Measurements from ENCODE around the gene NELL1.

NELL1 gene

GRCh38 chr11:21489416-21490115, 820.2 kb downstream of the NELL1 start:
- H3K4me2 ChIP-seq (ENCODE audit: low read length): no peak overlapping the region
- H3K79me2 ChIP-seq (ENCODE audit: control insufficient read depth, insufficient read depth, low read length): no peaks in the 10 kb centered on the region
- no peak for DNase-seq
- no peak overlapping the region for H3K23ac ChIP-seq (ENCODE audit: low read length)
- H2BK120ac ChIP-seq (ENCODE audit: low read depth, low read length): no peak overlapping the region
- no peaks in the 10 kb centered on the region for H3K36me3 ChIP-seq (ENCODE audit: control insufficient read depth, insufficient read depth, low read length)
- no peak overlapping the region for H3K18ac ChIP-seq (ENCODE audit: low read length)
- H3K9ac ChIP-seq (ENCODE audit: low read length): no peak overlapping the region
- H2BK5ac ChIP-seq (ENCODE audit: low read length): no peak overlapping the region
- H3K27ac ChIP-seq (ENCODE audit: low read depth, low read length): no peak overlapping the region
- H4K5ac ChIP-seq (ENCODE audit: low read length): no peak overlapping the region
- H3K4me1 ChIP-seq (ENCODE audit: control insufficient read depth, low read depth, low read length): no peaks in the 10 kb centered on the region
- H3K56ac ChIP-seq (ENCODE audit: low read length): no peak overlapping the region
- no peaks in the 10 kb centered on the region for H3K27me3 ChIP-seq (ENCODE audit: insufficient read depth, low read length, poor library complexity)
- no CpG with 5 or more reads among the region's 2 CpGs for WGBS (ENCODE audit: extremely low coverage, insufficient coverage, low lambda C conversion rate)
- H3K79me1 ChIP-seq (ENCODE audit: low read length): no peaks in the 10 kb centered on the region
- no peak overlapping the region for H3K4ac ChIP-seq (ENCODE audit: low read depth, low read length)
- H3K4me3 ChIP-seq (ENCODE audit: low read length): no peak overlapping the region
- no peak overlapping the region for H4K8ac ChIP-seq (ENCODE audit: low read depth, low read length)
- H2AK5ac ChIP-seq (ENCODE audit: low read length): no peak overlapping the region
- no peak overlapping the region for H2BK15ac ChIP-seq (replicated peaks; ENCODE audit: low read depth)

DNA sequence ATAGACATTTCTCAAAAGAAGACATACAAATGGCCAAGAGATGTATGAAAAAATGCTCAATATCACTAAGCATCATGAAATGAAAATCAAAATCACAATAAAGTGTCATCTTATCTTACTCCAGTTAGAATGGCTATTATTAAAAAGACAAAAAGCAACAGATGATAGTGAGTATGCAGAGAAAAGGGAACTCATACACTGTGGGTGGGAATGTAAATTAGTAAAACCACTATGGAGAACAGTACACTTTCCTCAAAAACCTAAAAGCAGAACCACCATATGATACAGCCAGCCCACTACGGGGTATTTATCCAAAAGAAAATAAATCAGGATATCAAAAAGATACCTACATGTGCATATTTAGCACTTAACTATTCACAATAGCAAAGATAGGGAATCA, 823.5 kb downstream of the NELL1 start:
- no peaks in the 10 kb centered on the region for H3K36me3 ChIP-seq (ENCODE audit: control insufficient read depth, insufficient read depth, low read length)
- no CpG with 5 or more reads among the region's 1 CpG for WGBS (ENCODE audit: extremely low coverage, insufficient coverage, low lambda C conversion rate)
- H2BK15ac ChIP-seq (replicated peaks; ENCODE audit: low read depth): no peak overlapping the region
- no peaks in the 10 kb centered on the region for H3K79me2 ChIP-seq (ENCODE audit: control insufficient read depth, insufficient read depth, low read length)
- no peak overlapping the region for H2BK5ac ChIP-seq (ENCODE audit: low read length)
- H4K8ac ChIP-seq (ENCODE audit: low read depth, low read length): no peak overlapping the region
- H4K5ac ChIP-seq (ENCODE audit: low read length): no peak overlapping the region
- H3K4me2 ChIP-seq (ENCODE audit: low read length): no peak overlapping the region
- no peak overlapping the region for H3K9ac ChIP-seq (ENCODE audit: low read length)
- H3K4ac ChIP-seq (ENCODE audit: low read depth, low read length): no peak overlapping the region
- no peak overlapping the region for H2AK5ac ChIP-seq (ENCODE audit: low read length)
- no peak overlapping the region for H3K27ac ChIP-seq (ENCODE audit: low read depth, low read length)
- no peak overlapping the region for H3K23ac ChIP-seq (ENCODE audit: low read length)
- H3K56ac ChIP-seq (ENCODE audit: low read length): no peak overlapping the region
- no peaks in the 10 kb centered on the region for H3K79me1 ChIP-seq (ENCODE audit: low read length)
- DNase-seq: no peak
- no peaks in the 10 kb centered on the region for H3K27me3 ChIP-seq (ENCODE audit: insufficient read depth, low read length, poor library complexity)
- no peak overlapping the region for H2BK120ac ChIP-seq (ENCODE audit: low read depth, low read length)
- no peak overlapping the region for H3K4me3 ChIP-seq (ENCODE audit: low read length)
- H3K18ac ChIP-seq (ENCODE audit: low read length): no peak overlapping the region
- H3K4me1 ChIP-seq (ENCODE audit: control insufficient read depth, low read depth, low read length): no peaks in the 10 kb centered on the region

DNA sequence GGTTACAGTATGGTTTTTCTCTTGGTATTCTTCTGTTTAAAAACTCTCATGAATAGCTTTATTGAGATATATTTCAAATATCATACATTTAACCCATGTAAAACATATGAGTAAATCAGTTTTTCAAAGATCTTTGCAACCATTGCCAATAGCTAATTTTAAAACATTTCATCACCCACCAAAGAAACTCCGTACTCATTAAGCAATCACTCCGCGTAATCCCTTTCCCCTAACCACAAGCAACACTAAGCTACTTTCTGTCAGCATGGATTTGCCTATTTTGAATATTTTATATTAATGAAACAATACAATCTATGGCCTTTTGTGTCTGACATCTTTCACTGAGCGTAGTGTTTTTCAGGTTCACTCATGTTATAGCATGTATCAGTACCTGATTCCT, 825.6 kb downstream of the NELL1 start:
- Histone ChIP-seq H3K18ac (ENCODE audit: low read length) (no peak overlapping the region), H3K27ac (ENCODE audit: low read depth, low read length) (no peak overlapping the region), H3K56ac (ENCODE audit: low read length) (no peak overlapping the region), H3K79me1 (ENCODE audit: low read length) (no peaks in the 10 kb centered on the region), H3K27me3 (ENCODE audit: insufficient read depth, low read length, poor library complexity) (no peaks in the 10 kb centered on the region), H3K4me3 (ENCODE audit: low read length) (no peak overlapping the region), H2AK5ac (ENCODE audit: low read length) (no peak overlapping the region), H4K5ac (ENCODE audit: low read length) (no peak overlapping the region), H3K4me1 (ENCODE audit: control insufficient read depth, low read depth, low read length) (no peaks in the 10 kb centered on the region), H3K23ac (ENCODE audit: low read length) (no peak overlapping the region), H3K36me3 (ENCODE audit: control insufficient read depth, insufficient read depth, low read length) (no peaks in the 10 kb centered on the region), H3K9ac (ENCODE audit: low read length) (no peak overlapping the region), H2BK15ac (replicated peaks; ENCODE audit: low read depth) (no peak overlapping the region), H3K4me2 (ENCODE audit: low read length) (no peak overlapping the region), H2BK5ac (ENCODE audit: low read length) (no peak overlapping the region), H4K8ac (ENCODE audit: low read depth, low read length) (no peak overlapping the region), H2BK120ac (ENCODE audit: low read depth, low read length) (no peak overlapping the region), H3K4ac (ENCODE audit: low read depth, low read length) (no peak overlapping the region), H3K79me2 (ENCODE audit: control insufficient read depth, insufficient read depth, low read length) (no peaks in the 10 kb centered on the region)
- DNase-seq: no peak
- 100% methylated on average over 3 of the region's 4 CpGs for WGBS (ENCODE audit: extremely low coverage, insufficient coverage, low lambda C conversion rate)

- no peak overlapping the region for H4K5ac ChIP-seq (ENCODE audit: low read length)
- H3K4me3 ChIP-seq (ENCODE audit: low read length): no peak overlapping the region
- H3K79me2 ChIP-seq (ENCODE audit: control insufficient read depth, insufficient read depth, low read length): no peaks in the 10 kb centered on the region
- H3K79me1 ChIP-seq (ENCODE audit: low read length): no peaks in the 10 kb centered on the region
- H3K4me1 ChIP-seq (ENCODE audit: control insufficient read depth, low read depth, low read length): no peaks in the 10 kb centered on the region
- H2AK5ac ChIP-seq (ENCODE audit: low read length): no peak overlapping the region
- no peak overlapping the region for H3K9ac ChIP-seq (ENCODE audit: low read length)
- H3K36me3 ChIP-seq (ENCODE audit: control insufficient read depth, insufficient read depth, low read length): no peaks in the 10 kb centered on the region
- no peak for DNase-seq
- no peak overlapping the region for H3K18ac ChIP-seq (ENCODE audit: low read length)
- no peak overlapping the region for H3K27ac ChIP-seq (ENCODE audit: low read depth, low read length)
- no peak overlapping the region for H2BK5ac ChIP-seq (ENCODE audit: low read length)
- H3K27me3 ChIP-seq (ENCODE audit: insufficient read depth, low read length, poor library complexity): no peaks in the 10 kb centered on the region
- no peak overlapping the region for H2BK15ac ChIP-seq (replicated peaks; ENCODE audit: low read depth)
- no CpG with 5 or more reads among the region's 1 CpG for WGBS (ENCODE audit: extremely low coverage, insufficient coverage, low lambda C conversion rate)
- H3K56ac ChIP-seq (ENCODE audit: low read length): no peak overlapping the region
- H4K8ac ChIP-seq (ENCODE audit: low read depth, low read length): no peak overlapping the region
- H3K4ac ChIP-seq (ENCODE audit: low read depth, low read length): no peak overlapping the region
- no peak overlapping the region for H2BK120ac ChIP-seq (ENCODE audit: low read depth, low read length)
- H3K23ac ChIP-seq (ENCODE audit: low read length): no peak overlapping the region
- H3K4me2 ChIP-seq (ENCODE audit: low read length): no peak overlapping the region
Observed at GRCh38 chr11:21495879-21496278, 826.5 kb downstream of the NELL1 start.

DNA sequence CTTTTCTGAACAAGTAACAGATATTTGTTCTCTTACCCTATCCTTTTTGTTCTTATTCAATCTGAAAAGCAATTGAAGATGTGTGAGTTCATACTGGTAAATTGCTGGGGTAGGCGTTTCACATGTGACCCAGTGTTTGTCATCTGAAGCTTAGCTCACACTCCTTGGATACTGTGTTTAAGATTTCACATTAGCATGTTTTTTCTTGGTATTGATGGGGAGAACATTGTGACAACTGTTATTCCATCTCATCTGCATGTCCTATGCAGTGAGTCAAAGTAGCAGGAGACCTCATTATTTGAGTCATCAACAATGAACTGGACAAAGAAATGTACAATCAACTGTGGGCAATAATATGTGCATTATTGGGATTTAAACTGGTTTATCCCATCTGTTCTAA, 831.9 kb downstream of the NELL1 start:
- no peak overlapping the region for H3K9ac ChIP-seq (ENCODE audit: low read length)
- no peak for DNase-seq
- no peaks in the 10 kb centered on the region for H3K79me2 ChIP-seq (ENCODE audit: control insufficient read depth, insufficient read depth, low read length)
- no CpG with 5 or more reads among the region's 1 CpG for WGBS (ENCODE audit: extremely low coverage, insufficient coverage, low lambda C conversion rate)
- no peak overlapping the region for H2AK5ac ChIP-seq (ENCODE audit: low read length)
- H2BK120ac ChIP-seq (ENCODE audit: low read depth, low read length): no peak overlapping the region
- no peak overlapping the region for H2BK15ac ChIP-seq (replicated peaks; ENCODE audit: low read depth)
- H3K23ac ChIP-seq (ENCODE audit: low read length): no peak overlapping the region
- H4K8ac ChIP-seq (ENCODE audit: low read depth, low read length): no peak overlapping the region
- no peak overlapping the region for H2BK5ac ChIP-seq (ENCODE audit: low read length)
- no peak overlapping the region for H3K4me2 ChIP-seq (ENCODE audit: low read length)
- no peaks in the 10 kb centered on the region for H3K27me3 ChIP-seq (ENCODE audit: insufficient read depth, low read length, poor library complexity)
- no peaks in the 10 kb centered on the region for H3K79me1 ChIP-seq (ENCODE audit: low read length)
- no peak overlapping the region for H3K4me3 ChIP-seq (ENCODE audit: low read length)
- H3K36me3 ChIP-seq (ENCODE audit: control insufficient read depth, insufficient read depth, low read length): no peaks in the 10 kb centered on the region
- H3K18ac ChIP-seq (ENCODE audit: low read length): no peak overlapping the region
- H3K27ac ChIP-seq (ENCODE audit: low read depth, low read length): no peak overlapping the region
- H3K4ac ChIP-seq (ENCODE audit: low read depth, low read length): no peak overlapping the region
- H3K4me1 ChIP-seq (ENCODE audit: control insufficient read depth, low read depth, low read length): no peaks in the 10 kb centered on the region
- H4K5ac ChIP-seq (ENCODE audit: low read length): no peak overlapping the region
- H3K56ac ChIP-seq (ENCODE audit: low read length): no peak overlapping the region

- no peak overlapping the region for H2AK5ac ChIP-seq (ENCODE audit: low read length)
- H2BK120ac ChIP-seq (ENCODE audit: low read depth, low read length): no peak overlapping the region
- no peak overlapping the region for H3K23ac ChIP-seq (ENCODE audit: low read length)
- no peak overlapping the region for H3K9ac ChIP-seq (ENCODE audit: low read length)
- H3K4me2 ChIP-seq (ENCODE audit: low read length): no peak overlapping the region
- H3K4ac ChIP-seq (ENCODE audit: low read depth, low read length): no peak overlapping the region
- no peaks in the 10 kb centered on the region for H3K36me3 ChIP-seq (ENCODE audit: control insufficient read depth, insufficient read depth, low read length)
- H3K27ac ChIP-seq (ENCODE audit: low read depth, low read length): no peak overlapping the region
- H4K8ac ChIP-seq (ENCODE audit: low read depth, low read length): no peak overlapping the region
- H3K79me1 ChIP-seq (ENCODE audit: low read length): no peaks in the 10 kb centered on the region
- WGBS (ENCODE audit: extremely low coverage, insufficient coverage, low lambda C conversion rate): no CpG with 5 or more reads among the region's 1 CpG
- no peak overlapping the region for H2BK15ac ChIP-seq (replicated peaks; ENCODE audit: low read depth)
- H3K79me2 ChIP-seq (ENCODE audit: control insufficient read depth, insufficient read depth, low read length): no peaks in the 10 kb centered on the region
- no peaks in the 10 kb centered on the region for H3K27me3 ChIP-seq (ENCODE audit: insufficient read depth, low read length, poor library complexity)
- H3K56ac ChIP-seq (ENCODE audit: low read length): no peak overlapping the region
- H4K5ac ChIP-seq (ENCODE audit: low read length): no peak overlapping the region
- DNase-seq: no peak
- no peak overlapping the region for H3K4me3 ChIP-seq (ENCODE audit: low read length)
- H3K4me1 ChIP-seq (ENCODE audit: control insufficient read depth, low read depth, low read length): no peaks in the 10 kb centered on the region
- H2BK5ac ChIP-seq (ENCODE audit: low read length): no peak overlapping the region
- H3K18ac ChIP-seq (ENCODE audit: low read length): no peak overlapping the region
Observed at GRCh38 chr11:21505070-21505469, 835.7 kb downstream of the NELL1 start.
